ENCODE measurements around the gene NGF.

DNA sequence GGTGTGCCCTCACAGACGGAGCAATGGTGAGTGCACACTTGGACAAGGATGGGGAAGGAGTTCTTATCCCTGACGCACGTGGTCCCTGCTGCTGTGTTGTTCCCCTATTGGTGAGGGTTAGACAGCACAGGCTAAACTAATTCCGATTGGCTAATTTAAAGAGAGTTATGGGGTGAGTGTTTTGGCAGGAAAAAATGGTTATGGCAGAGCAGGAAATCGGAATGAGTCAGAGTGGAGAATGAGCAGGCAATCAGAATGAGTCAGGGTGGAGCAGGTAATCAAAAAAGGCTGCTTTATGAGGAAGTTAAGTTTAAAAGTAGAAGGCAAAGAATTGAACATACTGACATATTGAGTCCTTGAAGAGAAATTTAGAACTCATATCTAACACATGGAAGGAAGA, 100.5 kb downstream of the NGF start:
- TF ChIP-seq POLR2A (IDR thresholded peaks at IDR 0.05), result no peak
- TF ChIP-seq, protein P1, sequence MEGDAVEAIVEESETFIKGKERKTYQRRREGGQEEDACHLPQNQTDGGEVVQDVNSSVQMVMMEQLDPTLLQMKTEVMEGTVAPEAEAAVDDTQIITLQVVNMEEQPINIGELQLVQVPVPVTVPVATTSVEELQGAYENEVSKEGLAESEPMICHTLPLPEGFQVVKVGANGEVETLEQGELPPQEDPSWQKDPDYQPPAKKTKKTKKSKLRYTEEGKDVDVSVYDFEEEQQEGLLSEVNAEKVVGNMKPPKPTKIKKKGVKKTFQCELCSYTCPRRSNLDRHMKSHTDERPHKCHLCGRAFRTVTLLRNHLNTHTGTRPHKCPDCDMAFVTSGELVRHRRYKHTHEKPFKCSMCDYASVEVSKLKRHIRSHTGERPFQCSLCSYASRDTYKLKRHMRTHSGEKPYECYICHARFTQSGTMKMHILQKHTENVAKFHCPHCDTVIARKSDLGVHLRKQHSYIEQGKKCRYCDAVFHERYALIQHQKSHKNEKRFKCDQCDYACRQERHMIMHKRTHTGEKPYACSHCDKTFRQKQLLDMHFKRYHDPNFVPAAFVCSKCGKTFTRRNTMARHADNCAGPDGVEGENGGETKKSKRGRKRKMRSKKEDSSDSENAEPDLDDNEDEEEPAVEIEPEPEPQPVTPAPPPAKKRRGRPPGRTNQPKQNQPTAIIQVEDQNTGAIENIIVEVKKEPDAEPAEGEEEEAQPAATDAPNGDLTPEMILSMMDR (IDR thresholded peaks at IDR 0.05), result no peak
- TF ChIP-seq EP300 (IDR thresholded peaks at IDR 0.05; ENCODE audit: low read depth), result no peak

Data from transverse colon (tissue), 3 donors.